ENCODE measurements around the gene USP48. TPM values are rescaled to one million over a fixed set of nuclear protein-coding genes. Genes with fewer than 3 reads are reported as not detected.
A peak's percentile ranks its signal among the peaks of the same experiment; 100 is the strongest.

The USP48 gene
- total and polyA plus RNA-seq, 2 of the 13 experiments (the other 11 are each of a cell fraction or from before 2014, with no cell fraction given), result 30.4 to 30.7 TPM

- no peak for TF ChIP-seq ZHX2 (IDR thresholded peaks at IDR 0.05; ENCODE audit: low read depth)
- TF ChIP-seq ZHX2 (CRISPR knock-in tag; IDR thresholded peaks at IDR 0.05; ENCODE audit: borderline replicate concordance), result no peak
- no peak for TF ChIP-seq YEATS4 (CRISPR knock-in tag; IDR thresholded peaks at IDR 0.05; ENCODE audit: borderline replicate concordance)
- no peak for TF ChIP-seq ZNF556 (CRISPR knock-in tag; IDR thresholded peaks at IDR 0.05; ENCODE audit: borderline replicate concordance)
- no peak for TF ChIP-seq TCF7L2 (IDR thresholded peaks at IDR 0.05; ENCODE audit: low read depth, low read length)
- TF ChIP-seq TRIM24 (CRISPR knock-in tag; IDR thresholded peaks at IDR 0.05), result no peak
- TF ChIP-seq ZSCAN30 (CRISPR knock-in tag; IDR thresholded peaks at IDR 0.05), result no peak
- no peak for TF ChIP-seq ETS1 (CRISPR knock-in tag; IDR thresholded peaks at IDR 0.05)
- no peak for TF ChIP-seq DBP (CRISPR knock-in tag; IDR thresholded peaks at IDR 0.05; ENCODE audit: not compliant biosample characterization)
- TF ChIP-seq ZMYM3 (CRISPR knock-in tag; IDR thresholded peaks at IDR 0.05), result 0 out of 2 replicates have a peak, but pooled peaks have one; percentile 19
- TF ChIP-seq ZNF121 (CRISPR knock-in tag; IDR thresholded peaks at IDR 0.05), result no peak
- no peak; the same call in 1 of the 2 replicates for TF ChIP-seq ZNF703 (CRISPR knock-in tag; IDR thresholded peaks at IDR 0.05; ENCODE audit: borderline replicate concordance)
- TF ChIP-seq MXD1 (CRISPR knock-in tag; IDR thresholded peaks at IDR 0.05), result no peak
- no peak for TF ChIP-seq RARG (CRISPR knock-in tag; IDR thresholded peaks at IDR 0.05; ENCODE audit: low read depth)
- no peak for TF ChIP-seq MTERF4 (CRISPR knock-in tag; IDR thresholded peaks at IDR 0.05)
- peak; percentile 99 for TF ChIP-seq ARID5B (CRISPR knock-in tag; IDR thresholded peaks at IDR 0.05)
Measured at GRCh38 chr1:21775985-21776562, 6.9 kb downstream of the USP48 start (continued).
